Measurements from ENCODE around the gene SLC66A3. TPM values are rescaled to one million over a fixed set of nuclear protein-coding genes. Genes with fewer than 3 reads are reported as not detected.

SLC66A3 gene
- total and polyA plus RNA-seq, 7 donors = 6.9 to 71.7 (median 34.3) TPM

DNA sequence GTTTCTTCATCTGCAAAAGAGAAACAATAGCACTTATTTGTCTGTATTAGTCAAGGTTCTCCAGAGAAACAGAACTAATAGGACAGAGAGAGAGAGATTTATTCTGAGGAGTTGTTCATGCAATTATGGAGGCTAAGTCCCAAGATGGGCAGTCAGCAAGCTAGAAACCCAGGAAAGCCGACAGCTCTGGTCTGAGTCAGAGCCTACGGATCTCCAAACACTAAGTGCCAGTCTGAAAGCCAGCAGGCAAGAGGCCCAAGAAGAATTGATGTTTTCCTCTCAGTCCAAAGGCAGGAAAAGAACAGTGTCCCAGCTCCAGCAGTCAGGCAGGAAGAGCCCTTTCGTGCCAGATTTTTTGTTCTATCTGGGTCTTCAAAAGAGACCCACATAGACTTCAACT lies 36.5 kb upstream of the SLC66A3 start:
- DNase-seq = no peak

DNA sequence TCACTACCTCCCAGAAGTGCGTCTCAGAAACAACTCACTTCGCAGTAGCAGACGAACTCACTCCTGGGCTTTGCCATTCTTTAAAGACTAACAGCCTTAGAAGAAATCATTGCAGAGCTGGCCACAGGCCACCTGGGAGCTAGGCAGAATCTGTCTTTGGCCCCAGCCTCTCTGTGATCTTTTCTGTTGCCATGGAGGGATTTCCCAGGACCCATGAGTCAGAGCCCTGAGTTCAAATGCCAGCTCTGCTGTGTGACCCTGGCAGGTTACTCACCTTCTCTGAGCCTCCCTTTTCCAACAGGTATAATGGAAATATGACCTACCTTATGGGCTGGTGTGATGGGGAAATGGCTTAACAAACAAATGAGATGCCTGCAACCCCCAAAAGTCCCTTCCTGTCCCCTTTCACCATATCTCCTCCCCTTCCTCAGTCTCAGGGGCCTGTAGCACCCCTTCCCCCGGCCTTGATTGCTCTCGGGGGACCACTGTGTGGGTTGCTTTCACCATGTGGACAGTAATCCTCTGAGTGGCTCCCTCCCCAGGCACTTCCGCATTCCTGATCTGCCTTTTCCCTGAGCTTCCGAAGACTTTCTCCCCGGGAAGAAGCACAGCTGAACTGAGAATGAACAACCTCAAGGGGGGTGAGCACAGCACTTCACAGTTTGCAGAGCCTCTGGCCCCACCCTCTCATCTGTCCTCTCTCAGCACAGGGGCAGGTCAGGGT lies 34.0 kb upstream of the SLC66A3 start:
- Histone ChIP-seq H3K4me3 (no peak overlapping the region), H3K36me3 (no peaks in the 10 kb centered on the region), H3K27me3 (no peaks in the 10 kb centered on the region), H3K4me1 (no peaks in the 10 kb centered on the region), H3K9me3 (no peaks in the 10 kb centered on the region), H3K27ac (no peak overlapping the region)
- WGBS, 2 donors = 55 to 61% methylated on average over 8 of the region's 8 CpGs
- DNase-seq = no peak
- TF ChIP-seq POLR2A (IDR thresholded peaks at IDR 0.05) (no peak), EP300 (IDR thresholded peaks at IDR 0.05) (no peak), POLR2AphosphoS5 (IDR thresholded peaks at IDR 0.05) (no peak)
- TF ChIP-seq, protein P1, sequence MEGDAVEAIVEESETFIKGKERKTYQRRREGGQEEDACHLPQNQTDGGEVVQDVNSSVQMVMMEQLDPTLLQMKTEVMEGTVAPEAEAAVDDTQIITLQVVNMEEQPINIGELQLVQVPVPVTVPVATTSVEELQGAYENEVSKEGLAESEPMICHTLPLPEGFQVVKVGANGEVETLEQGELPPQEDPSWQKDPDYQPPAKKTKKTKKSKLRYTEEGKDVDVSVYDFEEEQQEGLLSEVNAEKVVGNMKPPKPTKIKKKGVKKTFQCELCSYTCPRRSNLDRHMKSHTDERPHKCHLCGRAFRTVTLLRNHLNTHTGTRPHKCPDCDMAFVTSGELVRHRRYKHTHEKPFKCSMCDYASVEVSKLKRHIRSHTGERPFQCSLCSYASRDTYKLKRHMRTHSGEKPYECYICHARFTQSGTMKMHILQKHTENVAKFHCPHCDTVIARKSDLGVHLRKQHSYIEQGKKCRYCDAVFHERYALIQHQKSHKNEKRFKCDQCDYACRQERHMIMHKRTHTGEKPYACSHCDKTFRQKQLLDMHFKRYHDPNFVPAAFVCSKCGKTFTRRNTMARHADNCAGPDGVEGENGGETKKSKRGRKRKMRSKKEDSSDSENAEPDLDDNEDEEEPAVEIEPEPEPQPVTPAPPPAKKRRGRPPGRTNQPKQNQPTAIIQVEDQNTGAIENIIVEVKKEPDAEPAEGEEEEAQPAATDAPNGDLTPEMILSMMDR (IDR thresholded peaks at IDR 0.05) = no peak
- intact Hi-C loops (cut with DNase I) = loop anchor here (10.0 kb wide), 1 partner anchor 206 kb away; the partner anchor contains the start of gene KCNF1

More for the DNA sequence above, 36.5 kb upstream of the SLC66A3 start:
- intact Hi-C loops (cut with DNase I) = no loop called here
- WGBS, 2 donors = 87 to 92% methylated on average over 3 of the region's 3 CpGs
- Histone ChIP-seq H3K36me3 (no peaks in the 10 kb centered on the region), H3K27me3 (no peaks in the 10 kb centered on the region), H3K27ac (no peak overlapping the region), H3K4me3 (no peak overlapping the region), H3K9me3 (no peaks in the 10 kb centered on the region), H3K4me1 (no peaks in the 10 kb centered on the region)
- TF ChIP-seq POLR2A (IDR thresholded peaks at IDR 0.05) = no peak
- no peak for TF ChIP-seq EP300 (IDR thresholded peaks at IDR 0.05)
- TF ChIP-seq, protein P1 (IDR thresholded peaks at IDR 0.05) = no peak
- no peak for TF ChIP-seq POLR2AphosphoS5 (IDR thresholded peaks at IDR 0.05)

DNA sequence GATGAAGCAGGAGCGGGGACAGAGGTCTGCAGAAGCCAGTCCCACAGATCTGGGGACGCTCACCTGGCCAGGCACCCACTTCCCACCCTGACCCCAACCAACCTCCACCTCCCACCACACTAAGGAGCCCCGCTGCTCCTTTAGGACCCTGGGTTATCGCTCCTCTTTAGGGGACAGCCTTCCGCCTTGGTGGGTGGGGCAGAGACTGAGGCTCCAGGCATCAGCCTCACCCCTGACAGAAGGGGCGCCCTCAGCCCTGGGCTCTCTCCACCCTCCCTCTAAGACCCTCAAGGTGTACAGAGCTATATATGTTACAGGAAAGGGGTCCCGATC lies 33.5 kb upstream of the SLC66A3 start:
- no peak overlapping the region for H3K27ac ChIP-seq
- no peaks in the 10 kb centered on the region for H3K9me3 ChIP-seq
- no peaks in the 10 kb centered on the region for H3K36me3 ChIP-seq
- TF ChIP-seq, protein P1 (IDR thresholded peaks at IDR 0.05) = no peak
- H3K4me1 ChIP-seq = no peaks in the 10 kb centered on the region
- 67 to 72% methylated on average over 7 of the region's 7 CpGs for WGBS, 2 donors
- no peak overlapping the region for H3K4me3 ChIP-seq
- no peaks in the 10 kb centered on the region for H3K27me3 ChIP-seq
- no peak for DNase-seq
- intact Hi-C loops (cut with DNase I) = loop anchor here (10.0 kb wide), 1 partner anchor 207 kb away; the partner anchor contains the start of gene KCNF1

DNA sequence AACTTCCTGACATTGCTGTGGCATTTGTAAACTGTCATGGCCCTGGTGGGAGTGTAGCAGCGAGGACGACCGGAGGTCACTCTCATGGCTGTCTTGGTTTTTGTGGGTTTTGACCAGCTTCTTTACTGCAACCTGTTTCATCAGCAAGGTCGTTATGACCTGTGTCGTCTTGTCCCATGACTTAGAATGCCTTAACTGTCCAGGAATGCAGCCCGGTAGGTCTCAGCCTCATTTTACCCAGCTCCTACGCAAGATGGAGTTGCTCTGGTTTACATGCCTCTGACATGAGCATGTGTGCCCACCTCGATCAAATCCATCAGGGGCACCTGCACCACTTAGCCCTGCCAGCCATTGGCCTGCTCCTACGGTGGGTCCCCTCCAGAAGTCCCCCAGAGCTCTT lies 32.9 kb upstream of the SLC66A3 start:
- intact Hi-C loops (cut with DNase I) = loop anchor here (10.0 kb wide), 1 partner anchor 208 kb away; the partner anchor contains the start of gene KCNF1
- no peaks in the 10 kb centered on the region for H3K27me3 ChIP-seq
- H3K4me1 ChIP-seq = no peaks in the 10 kb centered on the region
- H3K27ac ChIP-seq = no peak overlapping the region
- H3K9me3 ChIP-seq = no peaks in the 10 kb centered on the region
- H3K4me3 ChIP-seq = no peak overlapping the region
- no peak for DNase-seq
- TF ChIP-seq, protein P1 (IDR thresholded peaks at IDR 0.05) = no peak
- TF ChIP-seq POLR2A (IDR thresholded peaks at IDR 0.05) (no peak), EP300 (IDR thresholded peaks at IDR 0.05) (no peak), POLR2AphosphoS5 (IDR thresholded peaks at IDR 0.05) (no peak)
- WGBS, 2 donors = 81 to 84% methylated on average over 9 of the region's 9 CpGs
- H3K36me3 ChIP-seq = no peaks in the 10 kb centered on the region
